Measurements from ENCODE around the gene KNOP1. TPM values are rescaled to one million over a fixed set of nuclear protein-coding genes. Genes with fewer than 3 reads are reported as not detected.

KNOP1 gene
- total and polyA plus RNA-seq, 2 donors (not counting 3 experiments of a cell fraction or from before 2014, with no cell fraction given), result 6.7 to 33.5 TPM

- peak; percentile 66 for FAIRE-seq
- no peak overlapping the region for H3K9ac ChIP-seq (replicated peaks; ENCODE audit: extremely low read depth, insufficient read depth, low read length)
- no peaks in the 10 kb centered on the region for H3K27me3 ChIP-seq (ENCODE audit: control insufficient read depth in 2 of 2, insufficient read depth in 2 of 2, low read length in 2 of 2)
Observed at GRCh38 chr16:19704321-19705145, 13.5 kb downstream of the KNOP1 start.

More at GRCh38 chr16:19704321-19705145, 13.5 kb downstream of the KNOP1 start:
- Histone ChIP-seq H3K27ac (ENCODE audit: insufficient read depth, low read depth, low read length) (peak overlapping the region; percentile 63), H4K20me1 (replicated peaks; ENCODE audit: control insufficient read depth, extremely low read depth, insufficient read depth, low read length) (no peaks in the 10 kb centered on the region), H2AFZ (ENCODE audit: low read depth, low read length) (no peak overlapping the region), H3K79me2 (ENCODE audit: control insufficient read depth, insufficient read depth, low read length) (no peaks in the 10 kb centered on the region), H3K9me3 (replicated peaks; ENCODE audit: control insufficient read depth, insufficient read depth, low read length) (no peaks in the 10 kb centered on the region), H3K4me3 (replicated peaks in 1 of 3; ENCODE audit: insufficient read depth in 1 of 3, low read depth in 1 of 3, low read length in 3 of 3) (no peak overlapping the region), H3K9me1 (replicated peaks; ENCODE audit: control insufficient read depth, extremely low read depth, insufficient read depth, low read length) (no peaks in the 10 kb centered on the region), H3K4me2 (ENCODE audit: insufficient read depth, low read length) (no peak overlapping the region), H3K36me3 (ENCODE audit: control insufficient read depth in 2 of 2, extremely low read depth in 1 of 2, insufficient read depth in 2 of 2, low read length in 2 of 2) (peaks cover 5 to 14% of the 10 kb centered on the region in 2 experiments), H3K4me1 (ENCODE audit: control insufficient read depth, extremely low read depth, insufficient read depth, low read length) (peaks cover 11% of the 10 kb centered on the region)
- TF ChIP-seq CTCF (IDR thresholded peaks at IDR 0.05; ENCODE audit: extremely low read depth in 1 of 2, insufficient read depth in 1 of 2, low read depth in 1 of 2, low read length in 2 of 2) (no peak), FOS (IDR thresholded peaks at IDR 0.05; ENCODE audit: borderline replicate concordance, insufficient read depth, low read length) (peak; percentile 30), JUN (IDR thresholded peaks at IDR 0.05; ENCODE audit: borderline replicate concordance, insufficient read depth, insufficient read length, low read depth) (peak; percentile 32)
- no TSS peak for BruUV-seq (replicated peaks)
- intact Hi-C loops (cut with micrococcal nuclease), result no loop called here
- CTCF ChIA-PET, result no interaction called here
- POLR2A ChIA-PET, result no interaction called here
- dilution Hi-C loops (cut with MboI; ENCODE audit: extremely low pct_ligation_motif_present, low sequenced_read_pairs), result no loop called here
- DNase-seq (ENCODE audit: low read depth, low spot score), result peak; percentile 79

Data from endothelial cell of umbilical vein (primary cell).